Measurements from ENCODE around the gene OR4K13.

The OR4K13 gene, protein sequence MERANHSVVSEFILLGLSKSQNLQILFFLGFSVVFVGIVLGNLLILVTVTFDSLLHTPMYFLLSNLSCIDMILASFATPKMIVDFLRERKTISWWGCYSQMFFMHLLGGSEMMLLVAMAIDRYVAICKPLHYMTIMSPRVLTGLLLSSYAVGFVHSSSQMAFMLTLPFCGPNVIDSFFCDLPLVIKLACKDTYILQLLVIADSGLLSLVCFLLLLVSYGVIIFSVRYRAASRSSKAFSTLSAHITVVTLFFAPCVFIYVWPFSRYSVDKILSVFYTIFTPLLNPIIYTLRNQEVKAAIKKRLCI

GRCh38 chr14:20035938-20036337, at the start of gene OR4K13:
Gene OR4K13 (minus strand): TSS chr14:20036038. CDS start chr14:20034758, 1,280 bp downstream.
- no peak for DNase-seq (ENCODE audit: low read depth, low spot score)

GRCh38 chr14:20059745-20060144, 23.9 kb upstream of the OR4K13 start, which contains the start of gene OR4L1:
Gene OR4L1 (plus strand): TSS chr14:20060045. CDS start chr14:20060045, 0 bp downstream.
- DNase-seq (ENCODE audit: low read depth, low spot score), result no peak

- DNase-seq (ENCODE audit: low read depth, low spot score), result no peak
Measured at GRCh38 chr14:20048202-20048601, 12.4 kb upstream of the OR4K13 start.

DNA sequence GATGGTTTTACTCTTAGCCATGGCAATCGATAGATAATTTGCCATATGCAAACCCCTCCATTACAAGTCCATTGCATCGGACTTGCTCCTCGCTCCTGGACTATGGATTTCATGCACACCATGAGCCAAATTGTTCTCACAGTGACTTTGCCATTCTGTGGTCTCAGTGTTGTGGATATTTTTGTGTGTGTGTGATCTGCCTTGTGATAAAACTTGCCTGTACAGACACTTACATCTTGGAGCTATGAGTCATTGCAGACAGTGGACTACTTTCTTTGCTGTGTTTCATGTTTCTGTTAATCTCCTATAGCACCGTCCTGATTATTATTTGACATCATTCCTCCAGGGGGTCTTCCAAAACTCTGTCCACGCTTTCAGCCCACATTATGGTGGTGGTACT, 8.4 kb upstream of the OR4K13 start:
- no peak for DNase-seq (ENCODE audit: low read depth, low spot score)

GRCh38 chr14:20035449-20035848, 389 bp downstream of the OR4K13 start:
- DNase-seq (ENCODE audit: low read depth, low spot score), result no peak

DNA sequence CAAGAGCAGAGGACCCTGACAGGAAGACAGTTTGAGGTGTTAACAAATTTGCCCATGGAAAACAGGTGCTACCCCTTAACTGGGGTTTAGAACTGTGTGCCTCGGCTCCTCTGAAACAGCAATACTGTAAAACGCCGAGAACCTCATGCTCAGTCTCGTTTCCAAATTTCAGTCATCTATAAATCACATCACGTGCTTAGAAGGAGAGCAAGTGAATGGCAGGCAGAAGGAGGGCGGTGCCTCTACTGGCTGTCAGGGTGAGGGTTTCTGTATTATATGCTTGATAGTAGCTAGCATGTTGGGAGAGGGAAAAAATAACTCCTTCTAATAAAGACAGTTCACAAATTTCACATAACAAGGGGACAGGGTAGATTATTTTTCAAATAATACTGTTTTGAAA, 4.8 kb downstream of the OR4K13 start:
- DNase-seq (ENCODE audit: low read depth, low spot score), result no peak

- DNase-seq (ENCODE audit: low read depth, low spot score), result no peak
Measured at GRCh38 chr14:20019257-20019865, 16.5 kb downstream of the OR4K13 start, which contains the start of gene OR4K14. Gene OR4K14 (minus strand): TSS chr14:20019307. CDS start chr14:20015193, 4,114 bp downstream.

GRCh38 chr14:20008156-20008555, 27.7 kb downstream of the OR4K13 start:
- no peak for DNase-seq (ENCODE audit: low read depth, low spot score)

- DNase-seq (ENCODE audit: low read depth, low spot score), result no peak
Measured at GRCh38 chr14:20002319-20002718, 33.5 kb downstream of the OR4K13 start.

DNA sequence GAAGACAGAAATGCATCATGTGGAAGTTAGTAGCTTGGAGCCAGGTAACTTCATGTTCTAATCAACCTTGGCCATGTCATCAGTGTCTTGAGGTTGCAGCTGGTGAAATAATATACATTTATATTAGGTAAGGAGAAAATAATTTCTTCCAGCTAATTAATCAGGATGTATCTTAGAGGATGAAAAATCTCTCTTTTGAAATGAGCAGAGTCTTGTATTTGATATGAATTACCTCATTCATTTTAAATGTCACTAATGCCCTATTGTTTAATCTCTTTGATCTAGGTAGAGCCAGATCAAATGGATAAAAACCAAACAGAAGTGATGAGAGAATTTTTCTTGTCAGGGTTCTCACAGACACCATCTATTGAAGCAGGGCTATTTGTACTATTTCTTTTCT, 34.0 kb downstream of the OR4K13 start, which contains the start of gene OR4Q2:
Gene OR4Q2 (plus strand): TSS at position 301 of the 400 bp plus-strand sequence.
- no peak for DNase-seq (ENCODE audit: low read depth, low spot score)

- DNase-seq (ENCODE audit: low read depth, low spot score), result no peak
Measured at GRCh38 chr14:19993438-19993837, 42.4 kb downstream of the OR4K13 start.

Measured in iPS DF 19.7 (cell line).